HepG2 (cell line): ENCODE results near the gene TTC31. TPM values are rescaled to one million over a fixed set of nuclear protein-coding genes. Genes with fewer than 3 reads are reported as not detected.
A peak's percentile ranks its signal among the peaks of the same experiment; 100 is the strongest.

Source experiments
- HNF4G ChIP-seq, 2 experiments: sonication (generic) in 1 of 2; formaldehyde crosslinking in 1 of 2; IDR thresholded peaks; 2 replicates each; pipeline versions ENCODE4 v1.4.0 to v1.6.1; 2011 to 2020; ENCODE audit warnings: borderline replicate concordance in 2 of 2, low read depth in 2 of 2, mild to moderate bottlenecking in 2 of 2, low read length in 1 of 2, missing genetic modification reagents in 1 of 2, moderate library complexity in 1 of 2
- HNRNPUL1 ChIP-seq: fragments of 200-400 bp; formaldehyde crosslinking; IDR thresholded peaks from 2 replicates; pipeline ENCODE4 v1.6.1; 2017; ENCODE audit warnings: low read depth, mild to moderate bottlenecking, low read length, moderate library complexity
- NFYB ChIP-seq: sonication (generic); formaldehyde crosslinking; IDR thresholded peaks from 2 replicates; pipeline ENCODE4 v1.4.0; 2020; ENCODE audit warnings: missing genetic modification reagents
- SAFB2 ChIP-seq: sonication (generic); formaldehyde crosslinking; IDR thresholded peaks from 2 replicates; pipeline ENCODE4 v1.5.1; 2020; ENCODE audit warnings: missing genetic modification reagents, low read depth, mild to moderate bottlenecking, borderline replicate concordance
- SOX6 ChIP-seq, 2 experiments: fragments of 450-650 bp in 1 of 2; sonication (generic) in 1 of 2; formaldehyde crosslinking in 1 of 2; IDR thresholded peaks; 2 replicates each; pipeline versions ENCODE4 v1.4.0 to v1.6.1; 2017 to 2020; ENCODE audit warnings: antibody characterized with exemption in 1 of 2, mild to moderate bottlenecking in 1 of 2, missing genetic modification reagents in 1 of 2
- SP2 ChIP-seq: sonication (generic); formaldehyde crosslinking; IDR thresholded peaks from 2 replicates; pipeline ENCODE4 v1.5.1; 2020; ENCODE audit warnings: mild to moderate bottlenecking, missing genetic modification reagents
- TBX2 ChIP-seq: sonication (generic); formaldehyde crosslinking; IDR thresholded peaks from 2 replicates; pipeline ENCODE4 v1.5.0; 2020; ENCODE audit warnings: missing genetic modification reagents, mild to moderate bottlenecking, borderline replicate concordance
- ZBTB7B ChIP-seq: sonication (generic); formaldehyde crosslinking; IDR thresholded peaks from 2 replicates; pipeline ENCODE4 v1.4.0; 2020; ENCODE audit warnings: missing genetic modification reagents
- ZNF3 ChIP-seq: IDR thresholded peaks from 2 replicates; pipeline ENCODE4 v1.7.0; 2017; ENCODE audit warnings: inconsistent platforms
- ZNF510 ChIP-seq: sonication (generic); formaldehyde crosslinking; IDR thresholded peaks from 2 replicates; pipeline ENCODE4 v1.4.0; 2020; ENCODE audit warnings: low read depth, mild to moderate bottlenecking, missing genetic modification reagents
- ZNF674 ChIP-seq: sonication (generic); formaldehyde crosslinking; IDR thresholded peaks from 2 replicates; pipeline ENCODE4 v1.5.0; 2020; ENCODE audit warnings: low read depth, mild to moderate bottlenecking, missing genetic modification reagents
- ZNF781 ChIP-seq: sonication (generic); formaldehyde crosslinking; IDR thresholded peaks from 2 replicates; pipeline ENCODE4 v1.5.1; 2020; ENCODE audit warnings: borderline replicate concordance, mild to moderate bottlenecking, missing genetic modification reagents; ENCODE audit errors: not compliant biosample characterization
- ZNF816 ChIP-seq: sonication (generic); formaldehyde crosslinking; IDR thresholded peaks from 2 replicates; pipeline ENCODE4 v1.8.0; 2022; ENCODE audit warnings: missing genetic modification reagents, mild to moderate bottlenecking, borderline replicate concordance
- ZNF883 ChIP-seq: sonication (generic); formaldehyde crosslinking; IDR thresholded peaks from 2 replicates; pipeline ENCODE4 v1.5.1; 2020; ENCODE audit warnings: mild to moderate bottlenecking, missing genetic modification reagents; ENCODE audit errors: not compliant biosample characterization
- polyA plus RNA-seq, 8 experiments: library from polyadenylated mRNA; depleted of rRNA in 3 of 8; stranded (reverse) in 7 of 8; unstranded in 1 of 8; fragments of >200 nt; fragmentation: Illumina TruSeq in 4 of 8; extraction: Trizol in 4 of 8; gene quantifications; 2 replicates each; pipeline versions ENCODE4 v1.2.1 to v1.2.3, GENCODE V29; 2011 to 2016; ENCODE audit warnings: low read depth in 4 of 8, missing spikeins in 1 of 8, mixed read lengths in 1 of 8; ENCODE audit not compliant: insufficient read depth in 1 of 8
- total RNA-seq, 5 experiments: library from RNA; depleted of rRNA; stranded (reverse); fragments of >200 nt; fragmentation: Illumina TruSeq; extraction: Trizol; gene quantifications; 2 replicates each; pipeline ENCODE4 v1.2.3, GENCODE V29; 2016; ENCODE audit warnings: low read depth in 1 of 5
- TF ChIP-seq, protein P1 (sequence below): sonication (generic); formaldehyde crosslinking; IDR thresholded peaks from 2 replicates; pipeline ENCODE4 v1.4.0; 2020; ENCODE audit warnings: missing genetic modification reagents, borderline replicate concordance
- TF ChIP-seq, protein P2 (sequence below): sonication (generic); formaldehyde crosslinking; IDR thresholded peaks from 2 replicates; pipeline ENCODE4 v1.8.0; 2022; ENCODE audit warnings: mild to moderate bottlenecking, missing genetic modification reagents, moderate library complexity
- TF ChIP-seq, protein P3 (sequence below), 2 experiments: sonication (generic) in 1 of 2; formaldehyde crosslinking in 1 of 2; IDR thresholded peaks; 2 replicates each; pipeline versions ENCODE4 v1.4.0 to v1.6.1; 2016 to 2020; ENCODE audit warnings: borderline replicate concordance in 1 of 2, low read depth in 1 of 2, mild to moderate bottlenecking in 1 of 2, missing genetic modification reagents in 1 of 2
- TF ChIP-seq, protein P4 (sequence below): sonication (generic); formaldehyde crosslinking; IDR thresholded peaks from 2 replicates; pipeline ENCODE4 v1.4.0; 2020; ENCODE audit warnings: low read depth, mild to moderate bottlenecking, missing genetic modification reagents

The TTC31 gene
- total and polyA plus RNA-seq, 2 of the 13 experiments (the other 11 are each of a cell fraction or from before 2014, with no cell fraction given), result 28.3 to 39.5 TPM

- TF ChIP-seq, protein P1, sequence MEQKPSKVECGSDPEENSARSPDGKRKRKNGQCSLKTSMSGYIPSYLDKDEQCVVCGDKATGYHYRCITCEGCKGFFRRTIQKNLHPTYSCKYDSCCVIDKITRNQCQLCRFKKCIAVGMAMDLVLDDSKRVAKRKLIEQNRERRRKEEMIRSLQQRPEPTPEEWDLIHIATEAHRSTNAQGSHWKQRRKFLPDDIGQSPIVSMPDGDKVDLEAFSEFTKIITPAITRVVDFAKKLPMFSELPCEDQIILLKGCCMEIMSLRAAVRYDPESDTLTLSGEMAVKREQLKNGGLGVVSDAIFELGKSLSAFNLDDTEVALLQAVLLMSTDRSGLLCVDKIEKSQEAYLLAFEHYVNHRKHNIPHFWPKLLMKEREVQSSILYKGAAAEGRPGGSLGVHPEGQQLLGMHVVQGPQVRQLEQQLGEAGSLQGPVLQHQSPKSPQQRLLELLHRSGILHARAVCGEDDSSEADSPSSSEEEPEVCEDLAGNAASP (CRISPR knock-in tag), result peak; percentile 93
- peak; percentile 36; the same call in 1 of the 2 replicates for TF ChIP-seq HNF4G (IDR thresholded peaks at IDR 0.05; ENCODE audit: borderline replicate concordance, low read depth, low read length)
- TF ChIP-seq HNF4G (CRISPR knock-in tag; IDR thresholded peaks at IDR 0.05; ENCODE audit: borderline replicate concordance, low read depth), result peak; percentile 86; the same call in 1 of the 2 replicates
- TF ChIP-seq ZBTB7B (CRISPR knock-in tag), result peak; percentile 76; the same call in 1 of the 2 replicates
- TF ChIP-seq SP2 (CRISPR knock-in tag), result peak; percentile 82
- no peak for TF ChIP-seq HNRNPUL1
- TF ChIP-seq, protein P2, sequence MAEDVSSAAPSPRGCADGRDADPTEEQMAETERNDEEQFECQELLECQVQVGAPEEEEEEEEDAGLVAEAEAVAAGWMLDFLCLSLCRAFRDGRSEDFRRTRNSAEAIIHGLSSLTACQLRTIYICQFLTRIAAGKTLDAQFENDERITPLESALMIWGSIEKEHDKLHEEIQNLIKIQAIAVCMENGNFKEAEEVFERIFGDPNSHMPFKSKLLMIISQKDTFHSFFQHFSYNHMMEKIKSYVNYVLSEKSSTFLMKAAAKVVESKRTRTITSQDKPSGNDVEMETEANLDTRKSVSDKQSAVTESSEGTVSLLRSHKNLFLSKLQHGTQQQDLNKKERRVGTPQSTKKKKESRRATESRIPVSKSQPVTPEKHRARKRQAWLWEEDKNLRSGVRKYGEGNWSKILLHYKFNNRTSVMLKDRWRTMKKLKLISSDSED (CRISPR knock-in tag), result no peak
- no peak for TF ChIP-seq ZNF674 (CRISPR knock-in tag)
- TF ChIP-seq, protein P3, sequence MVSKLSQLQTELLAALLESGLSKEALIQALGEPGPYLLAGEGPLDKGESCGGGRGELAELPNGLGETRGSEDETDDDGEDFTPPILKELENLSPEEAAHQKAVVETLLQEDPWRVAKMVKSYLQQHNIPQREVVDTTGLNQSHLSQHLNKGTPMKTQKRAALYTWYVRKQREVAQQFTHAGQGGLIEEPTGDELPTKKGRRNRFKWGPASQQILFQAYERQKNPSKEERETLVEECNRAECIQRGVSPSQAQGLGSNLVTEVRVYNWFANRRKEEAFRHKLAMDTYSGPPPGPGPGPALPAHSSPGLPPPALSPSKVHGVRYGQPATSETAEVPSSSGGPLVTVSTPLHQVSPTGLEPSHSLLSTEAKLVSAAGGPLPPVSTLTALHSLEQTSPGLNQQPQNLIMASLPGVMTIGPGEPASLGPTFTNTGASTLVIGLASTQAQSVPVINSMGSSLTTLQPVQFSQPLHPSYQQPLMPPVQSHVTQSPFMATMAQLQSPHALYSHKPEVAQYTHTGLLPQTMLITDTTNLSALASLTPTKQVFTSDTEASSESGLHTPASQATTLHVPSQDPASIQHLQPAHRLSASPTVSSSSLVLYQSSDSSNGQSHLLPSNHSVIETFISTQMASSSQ (IDR thresholded peaks at IDR 0.05; ENCODE audit: low read depth), result peak; percentile 81
- TF ChIP-seq, protein P3 (CRISPR knock-in tag; IDR thresholded peaks at IDR 0.05; ENCODE audit: borderline replicate concordance), result peak; percentile 92
- TF ChIP-seq ZNF3 (CRISPR knock-in tag), result peak; percentile 32; the same call in 1 of the 2 replicates
- TF ChIP-seq ZNF883 (CRISPR knock-in tag), result peak; percentile 83
- no peak for TF ChIP-seq ZNF816 (CRISPR knock-in tag)
- no peak for TF ChIP-seq SOX6 (IDR thresholded peaks at IDR 0.05)
- peak; percentile 90 for TF ChIP-seq SOX6 (CRISPR knock-in tag; IDR thresholded peaks at IDR 0.05)
- TF ChIP-seq, protein P4, sequence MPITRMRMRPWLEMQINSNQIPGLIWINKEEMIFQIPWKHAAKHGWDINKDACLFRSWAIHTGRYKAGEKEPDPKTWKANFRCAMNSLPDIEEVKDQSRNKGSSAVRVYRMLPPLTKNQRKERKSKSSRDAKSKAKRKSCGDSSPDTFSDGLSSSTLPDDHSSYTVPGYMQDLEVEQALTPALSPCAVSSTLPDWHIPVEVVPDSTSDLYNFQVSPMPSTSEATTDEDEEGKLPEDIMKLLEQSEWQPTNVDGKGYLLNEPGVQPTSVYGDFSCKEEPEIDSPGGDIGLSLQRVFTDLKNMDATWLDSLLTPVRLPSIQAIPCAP, result 0 out of 2 replicates have a peak, but pooled peaks have one; percentile 81
- TF ChIP-seq ZNF781 (CRISPR knock-in tag), result peak; percentile 61
- no peak; the same call in 1 of the 2 replicates for TF ChIP-seq SAFB2 (CRISPR knock-in tag)
- TF ChIP-seq ZNF510 (CRISPR knock-in tag), result peak; percentile 88; the same call in 1 of the 2 replicates
- peak; percentile 85 for TF ChIP-seq TBX2
- TF ChIP-seq NFYB (CRISPR knock-in tag), result peak; percentile 67
Measured at GRCh38 chr2:74454654-74455511, 28.0 kb upstream of the TTC31 start, which contains the start of gene INO80B (continued).
